M059J (cell line): ENCODE measurements around the gene KIRREL3. TPM values are rescaled to one million over a fixed set of nuclear protein-coding genes. Genes with fewer than 3 reads are reported as not detected.

Source experiments
- DNase-seq: peaks from one replicate; pipeline ENCODE4 v3.0.0-alpha.2; 2012; ENCODE audit warnings: low read depth
- total RNA-seq: library from RNA; depleted of rRNA; stranded (reverse); fragments of >200 nt; shearing (Covaris generic); gene quantifications from 2 replicates; pipeline ENCODE4 v1.2.3, GENCODE V29; 2014

Gene KIRREL3
- total RNA-seq, 1 experiment from 2014 or later: 9.8 TPM

DNA sequence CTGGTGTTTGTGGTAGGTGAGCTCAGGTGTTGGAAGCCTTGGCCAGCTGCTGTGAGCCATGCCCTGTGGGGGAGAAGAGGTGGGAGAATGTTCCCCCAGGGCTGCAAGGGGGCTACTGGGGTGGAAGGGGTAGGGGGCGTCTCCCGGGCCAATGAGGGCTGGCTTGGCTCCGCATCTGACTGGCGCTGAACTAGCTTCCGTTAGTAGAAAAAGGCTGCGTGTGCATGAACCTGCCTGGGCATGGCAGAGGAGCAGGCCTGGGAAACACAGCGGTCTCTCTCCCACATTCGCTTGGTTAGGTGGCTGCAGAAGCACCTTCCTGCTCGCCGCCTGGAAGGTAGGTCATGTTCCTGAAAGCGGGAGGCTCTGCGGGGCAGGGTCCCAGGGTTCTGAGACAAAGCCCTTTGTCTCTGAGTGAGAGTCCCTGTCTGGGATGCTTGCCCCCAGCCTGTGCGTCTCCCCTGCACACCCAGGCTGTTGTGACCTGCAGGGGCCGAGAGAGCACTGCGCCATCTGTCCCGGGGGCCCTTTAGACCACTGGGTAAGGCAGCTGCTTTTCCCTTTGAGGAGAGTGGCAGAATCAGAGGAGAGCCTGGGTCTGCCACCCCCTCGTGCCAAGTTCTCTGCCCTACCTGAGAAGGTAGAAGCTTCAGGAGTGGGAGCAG is 466.3 kb downstream of the KIRREL3 start:
- DNase-seq: no peak

DNA sequence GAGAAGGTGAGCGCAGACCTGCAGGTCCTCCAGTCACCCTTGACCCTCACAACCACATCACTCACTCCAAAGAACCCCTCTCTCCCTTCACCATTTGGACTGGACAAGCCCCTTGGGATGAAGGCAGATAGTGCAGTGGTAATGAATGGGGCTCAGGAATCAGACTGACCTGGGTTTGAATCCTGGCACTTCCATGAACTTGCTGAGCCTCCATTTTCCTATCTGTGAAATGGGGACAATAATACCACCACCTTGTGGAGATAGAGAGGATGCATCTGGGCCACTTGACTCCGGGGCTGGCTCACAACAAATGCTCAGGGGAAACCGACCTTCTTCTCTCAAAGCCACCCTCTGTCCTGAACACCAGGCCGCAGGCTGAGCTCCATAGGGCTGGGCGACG is 467.0 kb downstream of the KIRREL3 start:
- no peak for DNase-seq

DNA sequence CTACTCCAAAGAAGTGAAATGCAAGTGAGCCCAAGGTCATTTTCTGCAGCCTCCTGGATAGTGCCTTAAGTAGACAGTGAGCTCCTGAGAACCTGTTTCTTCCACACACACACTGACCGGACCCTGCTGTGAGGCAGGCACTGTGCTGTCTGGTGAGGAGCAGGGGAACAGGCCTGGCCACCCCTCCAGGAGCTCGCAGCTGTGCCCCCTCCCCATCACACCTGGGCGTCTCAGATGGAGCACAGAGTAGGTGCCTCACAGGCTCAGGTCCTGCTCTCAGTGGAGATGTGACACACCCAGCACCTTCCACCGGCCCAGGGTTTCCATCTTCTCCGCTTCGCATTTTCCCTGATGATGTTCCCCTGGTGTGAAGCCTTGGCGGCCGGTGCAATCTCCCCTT is 470.2 kb downstream of the KIRREL3 start:
- DNase-seq: no peak

GRCh38 chr11:126529037-126529436 is 471.5 kb downstream of the KIRREL3 start:
- no peak for DNase-seq

DNA sequence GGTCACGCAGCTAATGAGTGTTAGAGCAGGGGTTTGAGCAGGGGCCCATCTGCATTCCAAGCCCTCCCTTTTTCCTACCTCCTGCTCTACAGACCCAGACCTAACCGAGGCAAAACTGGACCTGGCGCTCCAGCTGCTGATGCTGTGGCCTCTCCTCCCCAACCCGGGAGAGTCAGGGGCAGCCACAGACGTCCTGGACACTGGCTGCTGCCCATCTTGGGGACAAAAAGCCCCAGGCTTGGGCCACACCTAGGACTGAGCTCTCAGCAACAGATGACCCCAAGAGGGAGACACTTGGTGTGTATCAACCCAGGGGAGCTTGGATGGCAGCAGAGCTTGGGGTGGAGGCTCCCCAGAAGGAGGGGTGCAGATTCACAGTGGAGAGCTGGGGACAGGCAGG is 472.5 kb downstream of the KIRREL3 start:
- DNase-seq: no peak

DNA sequence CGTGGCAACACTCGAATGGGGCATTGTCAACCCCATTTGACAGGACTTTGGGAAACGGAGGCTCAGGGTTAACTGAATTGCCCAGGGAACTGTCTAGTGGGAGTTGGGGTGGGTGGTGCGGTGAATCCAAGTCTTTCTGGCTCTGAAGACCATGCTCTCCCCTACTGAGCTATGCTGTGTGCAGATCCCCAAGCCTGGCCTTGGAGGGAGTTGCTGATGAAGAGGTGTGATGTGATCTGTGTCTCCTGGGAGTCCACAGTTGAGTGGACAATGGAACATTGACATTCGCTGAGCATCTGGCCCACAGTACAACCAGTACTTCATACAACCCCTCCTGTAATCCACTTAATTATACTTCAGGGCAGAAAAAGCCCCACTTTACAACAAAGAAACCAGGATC is 472.9 kb downstream of the KIRREL3 start:
- DNase-seq: no peak

GRCh38 chr11:126526471-126526870 is 474.1 kb downstream of the KIRREL3 start:
- no peak for DNase-seq

- no peak for DNase-seq
Measured at GRCh38 chr11:126525702-126526101, 474.9 kb downstream of the KIRREL3 start.

GRCh38 chr11:126525216-126525615 is 475.4 kb downstream of the KIRREL3 start:
- DNase-seq: no peak

GRCh38 chr11:126523441-126524205 is 476.9 kb downstream of the KIRREL3 start:
- no peak for DNase-seq

DNA sequence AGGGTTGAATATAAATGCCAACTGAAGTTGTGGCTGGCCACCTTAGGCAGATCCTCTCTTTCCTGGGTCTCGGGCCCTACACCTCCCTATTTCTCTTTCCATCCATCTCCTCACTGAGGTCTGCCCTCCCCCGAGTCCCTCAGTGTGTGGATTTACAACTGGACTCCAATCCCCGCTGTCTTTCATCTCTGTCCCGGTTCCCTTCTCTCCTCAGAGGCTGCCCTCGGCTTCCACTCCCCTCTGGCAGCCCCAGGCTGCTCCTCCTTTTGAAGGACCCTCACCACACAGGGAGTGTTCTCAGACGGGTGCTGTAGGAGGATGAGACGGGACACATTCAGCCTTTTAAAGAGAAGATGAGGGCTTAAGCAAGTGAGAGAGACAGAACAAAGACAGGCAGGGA is 478.0 kb downstream of the KIRREL3 start:
- no peak for DNase-seq

DNA sequence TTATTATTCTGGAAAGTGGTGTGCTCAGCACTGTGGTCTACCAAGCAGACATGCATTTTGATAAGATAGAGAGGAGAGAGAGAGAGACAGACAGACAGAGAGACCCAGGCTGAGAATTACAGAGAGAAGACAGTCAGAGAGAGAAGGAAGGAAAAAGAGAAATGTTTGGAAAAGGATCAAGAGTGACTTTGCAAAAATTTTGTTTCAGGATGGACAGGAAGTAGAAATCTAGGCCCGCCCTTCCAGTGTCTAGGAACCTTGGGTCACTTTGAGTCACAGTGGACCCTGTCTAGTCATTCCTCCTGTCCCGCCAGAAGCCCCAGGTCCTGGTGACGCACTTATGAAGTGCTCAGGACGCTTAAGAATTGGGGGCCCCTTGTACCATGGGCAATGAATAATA is 478.4 kb downstream of the KIRREL3 start:
- no peak for DNase-seq

DNA sequence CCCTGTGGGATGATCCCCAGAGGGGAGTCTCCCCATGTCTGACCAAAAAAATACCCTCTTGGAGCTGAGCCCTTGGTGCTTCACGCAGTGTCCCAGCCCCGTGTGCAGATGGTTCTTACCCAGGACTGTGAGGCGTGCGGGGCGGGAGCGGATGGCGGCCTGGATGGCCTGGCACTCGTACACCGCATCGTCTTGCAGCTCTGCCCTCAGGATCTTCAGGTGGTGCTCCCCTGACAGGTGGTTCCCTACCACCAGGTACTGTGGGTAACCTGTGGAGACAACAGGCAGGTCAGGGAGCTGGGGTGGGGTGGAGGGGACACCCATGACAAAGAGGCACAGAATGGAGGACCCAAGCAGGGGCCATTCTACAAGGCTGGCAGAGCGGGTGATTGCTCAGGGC is 479.4 kb downstream of the KIRREL3 start:
- DNase-seq: no peak

- no peak for DNase-seq
Measured at GRCh38 chr11:126519764-126520734, 480.5 kb downstream of the KIRREL3 start.

GRCh38 chr11:126518972-126519690 is 481.4 kb downstream of the KIRREL3 start:
- no peak for DNase-seq

DNA sequence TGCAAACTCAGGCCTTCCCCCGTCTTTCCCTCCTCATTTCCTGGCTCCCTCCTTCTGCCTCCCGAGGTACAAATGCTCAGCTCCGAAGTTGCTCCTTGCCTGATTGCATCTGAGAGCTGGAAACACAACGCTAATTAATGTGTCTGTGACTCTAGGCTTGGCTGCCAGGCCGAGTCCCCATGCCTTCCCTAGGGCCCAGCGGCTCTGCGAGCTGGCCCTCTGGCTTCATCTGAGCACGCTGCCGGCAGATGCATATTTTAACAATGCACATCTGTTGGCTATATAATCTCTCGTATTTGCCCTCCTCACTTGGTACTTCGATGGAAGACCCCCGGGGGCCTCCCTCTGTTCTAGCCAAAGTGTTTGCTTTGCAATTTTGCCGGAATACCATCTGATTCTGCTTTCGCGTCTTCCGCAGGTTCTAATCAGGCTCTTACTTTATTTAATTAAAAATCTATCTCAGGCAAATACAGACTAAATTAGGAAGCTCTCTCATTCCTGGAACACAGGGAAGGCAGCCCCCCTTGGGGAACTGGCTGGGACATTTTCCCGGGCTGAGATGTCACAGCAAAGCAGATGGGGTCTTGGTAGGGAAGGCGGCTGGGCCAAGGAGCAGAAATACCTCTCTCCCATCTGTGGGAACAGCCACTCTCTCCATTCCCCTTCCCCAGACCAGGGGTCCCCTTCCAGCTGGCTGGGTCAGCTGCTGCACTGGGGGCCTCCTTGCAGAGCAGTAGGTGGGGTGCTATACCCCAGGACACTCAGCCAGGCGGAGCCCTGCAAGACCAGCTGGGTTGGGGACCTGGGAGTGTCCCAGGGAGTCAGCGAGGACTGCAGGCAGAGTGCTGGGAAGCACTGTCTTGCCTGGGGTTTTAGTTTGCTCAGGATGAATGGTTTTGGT is 482.2 kb downstream of the KIRREL3 start:
- no peak for DNase-seq

- DNase-seq: no peak
Measured at GRCh38 chr11:126515501-126515900, 485.1 kb downstream of the KIRREL3 start.

DNA sequence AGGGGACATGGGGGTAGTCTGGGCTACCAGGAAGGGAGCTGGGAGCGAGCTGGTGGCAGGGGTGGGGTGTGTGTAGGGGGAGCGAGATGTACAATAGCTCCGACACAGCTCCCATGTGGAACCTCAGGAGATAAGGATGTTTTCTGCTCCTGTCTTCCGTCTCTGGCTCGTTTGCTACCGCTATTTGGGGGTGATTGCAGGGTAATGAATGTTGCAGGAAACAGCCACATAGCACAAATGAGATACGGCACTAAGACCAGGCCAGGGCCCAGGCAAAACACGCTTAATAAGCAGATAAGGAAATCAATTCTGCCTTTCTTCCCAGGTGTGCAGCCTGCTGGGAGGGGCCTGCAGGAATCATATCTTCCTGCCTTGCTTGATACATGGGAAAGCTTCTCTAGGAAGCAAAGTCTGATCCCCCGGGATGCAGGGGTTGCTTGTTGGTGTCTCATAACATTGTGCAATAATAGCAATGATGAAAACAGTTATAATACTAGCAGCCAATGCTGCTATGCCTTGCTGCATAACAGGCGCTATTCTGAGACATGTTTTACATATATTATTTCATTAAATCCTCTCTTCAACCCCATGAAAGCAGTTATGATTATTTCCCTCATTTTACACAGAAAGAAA is 486.4 kb downstream of the KIRREL3 start:
- DNase-seq: no peak

GRCh38 chr11:126512741-126513715 is 487.5 kb downstream of the KIRREL3 start:
- peak; percentile 15 for DNase-seq
